ENCODE measurements around the gene MRPL36.

DNA sequence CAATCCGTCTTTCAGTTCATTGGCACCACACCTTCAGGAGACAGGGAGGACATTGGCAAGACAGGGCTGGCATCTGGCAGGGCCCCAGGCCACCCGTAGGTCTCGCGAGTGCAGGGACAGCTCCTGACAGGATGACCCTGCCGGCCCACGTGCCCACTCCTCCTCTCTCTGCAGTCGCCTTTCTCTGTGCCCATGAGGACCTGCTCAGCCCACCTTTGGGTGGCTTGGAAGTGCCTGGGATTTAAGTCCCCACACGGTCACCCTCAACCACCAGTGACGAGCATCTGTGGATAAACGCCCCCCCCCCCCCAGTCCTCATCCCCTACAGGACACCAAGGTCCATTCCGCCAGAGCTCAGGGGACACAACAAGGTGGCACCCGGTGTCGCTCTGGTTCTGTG, 4.1 kb downstream of the MRPL36 start:
- TF ChIP-seq POLR2AphosphoS5 (IDR thresholded peaks at IDR 0.05; ENCODE audit: borderline replicate concordance, low read depth, low read length) (peak; percentile 31; the same call in 1 of the 2 replicates), EZH2 (IDR thresholded peaks at IDR 0.05) (no peak)

Data from SK-N-MC (cell line).